ENCODE data around the gene MME.

The MME gene

GRCh38 chr3:155079746-155080487, at the start of gene MME:
MME (plus strand) TSS chr3:155080319; CDS start chr3:155084168, 3,849 bp downstream.
- DNase-seq: no peak

- no peak for DNase-seq
Observed at GRCh38 chr3:155031186-155031585, 48.9 kb upstream of the MME start.

DNA sequence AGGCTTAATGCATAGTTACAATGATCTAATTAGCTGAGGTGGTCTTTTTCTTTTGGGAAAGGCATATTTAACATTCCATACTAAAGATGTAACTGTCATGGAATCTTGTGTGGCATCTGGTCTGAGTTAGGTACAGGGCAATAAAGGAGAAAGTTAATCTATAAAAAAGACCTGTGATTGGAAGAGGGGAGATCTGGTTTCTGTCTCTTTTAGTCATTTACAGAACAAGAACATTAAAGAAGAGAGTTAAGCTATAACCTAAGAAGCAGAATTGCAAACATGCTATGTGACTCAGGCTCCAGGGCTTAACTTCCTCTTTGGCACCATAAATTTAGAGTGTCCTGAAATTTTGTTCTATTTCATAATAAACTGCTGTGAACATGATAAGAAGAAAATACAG, 47.2 kb upstream of the MME start:
- no peak for DNase-seq

GRCh38 chr3:155034786-155035185, 45.3 kb upstream of the MME start:
- DNase-seq: no peak

- DNase-seq: no peak
Observed at GRCh38 chr3:155035553-155035952, 44.6 kb upstream of the MME start.

- no peak for DNase-seq
Observed at GRCh38 chr3:155037508-155038202, 42.5 kb upstream of the MME start.

GRCh38 chr3:155038203-155038554, 41.9 kb upstream of the MME start:
- DNase-seq: no peak

- no peak for DNase-seq
Observed at GRCh38 chr3:155046935-155047334, 33.2 kb upstream of the MME start.

DNA sequence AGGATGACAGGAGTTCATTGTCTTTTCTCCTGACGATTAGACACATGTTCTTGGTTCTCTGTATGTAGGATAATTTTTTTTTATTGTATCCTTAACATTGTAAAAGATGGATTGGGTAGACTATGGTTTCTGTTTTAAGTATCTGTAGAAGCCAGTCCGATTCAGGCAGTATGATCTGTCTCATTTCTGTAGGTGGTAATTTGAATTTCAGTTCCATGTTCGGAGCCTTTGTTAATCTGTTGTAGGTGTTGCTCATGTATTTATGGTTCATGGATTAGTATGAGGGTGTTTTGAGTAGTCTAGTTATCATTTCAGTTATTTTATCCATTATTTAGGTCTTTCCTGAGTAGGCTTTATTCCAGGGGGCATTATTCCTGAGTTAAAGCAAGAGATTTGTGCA, 32.4 kb upstream of the MME start:
- no peak for DNase-seq

DNA sequence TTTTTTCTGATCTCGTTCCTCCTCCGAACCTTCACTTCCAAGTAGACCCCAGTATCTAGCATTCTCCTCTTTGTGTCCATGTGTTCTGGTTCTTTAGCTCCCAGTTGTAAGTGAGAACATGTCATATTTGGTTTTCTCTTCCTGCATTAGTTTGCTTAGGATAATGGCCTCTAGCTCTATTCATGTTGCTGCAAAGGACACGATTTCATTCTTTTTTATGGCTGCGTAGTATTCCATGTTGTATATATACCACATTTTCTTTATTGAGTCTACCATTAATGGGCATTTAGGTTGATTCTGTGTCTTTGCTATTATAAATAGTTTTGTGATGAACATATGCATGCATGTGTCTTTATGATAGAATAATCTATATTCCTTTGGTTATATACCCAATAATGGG, 30.2 kb upstream of the MME start:
- DNase-seq: no peak

DNA sequence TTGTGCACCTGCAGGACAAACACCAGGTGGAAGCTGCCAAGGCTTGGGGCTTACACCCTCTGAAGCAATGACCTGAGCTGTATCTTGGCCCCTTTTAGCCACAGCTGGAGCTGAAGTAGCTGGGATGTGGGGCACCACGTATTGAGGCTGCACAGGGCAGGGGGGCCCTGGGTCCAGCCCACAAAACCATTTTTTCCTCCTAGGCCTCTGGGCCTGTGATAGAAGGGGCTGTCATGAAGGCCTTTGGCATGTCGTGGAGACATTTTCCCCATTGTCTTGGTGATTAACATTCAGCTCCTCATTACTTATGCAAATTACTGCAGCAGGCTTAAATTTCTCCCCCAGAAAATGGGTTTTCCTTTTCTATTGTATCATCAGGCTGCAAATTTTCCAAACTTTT, 27.6 kb upstream of the MME start:
- DNase-seq: no peak

GRCh38 chr3:155053756-155054155, 26.4 kb upstream of the MME start:
- DNase-seq: no peak

DNA sequence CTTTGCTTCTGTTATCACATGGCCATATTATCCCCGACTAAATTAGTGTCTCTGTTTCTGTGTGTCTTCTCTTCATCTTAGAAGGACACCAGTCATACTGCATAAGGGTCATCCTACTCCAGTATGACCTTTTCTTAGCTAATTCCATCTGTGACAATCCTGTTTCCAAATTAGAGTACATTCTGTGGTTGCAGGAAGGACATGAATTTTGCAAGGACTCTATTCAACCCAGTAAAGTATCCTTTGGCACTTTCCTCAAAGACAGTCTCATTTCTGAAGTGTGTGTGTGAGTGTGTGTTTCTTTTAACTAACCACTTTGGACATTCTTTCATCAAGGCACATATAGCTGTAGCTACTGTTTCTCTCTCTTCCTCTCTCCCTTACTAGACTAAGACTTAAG, 15.2 kb upstream of the MME start:
- DNase-seq: no peak

DNA sequence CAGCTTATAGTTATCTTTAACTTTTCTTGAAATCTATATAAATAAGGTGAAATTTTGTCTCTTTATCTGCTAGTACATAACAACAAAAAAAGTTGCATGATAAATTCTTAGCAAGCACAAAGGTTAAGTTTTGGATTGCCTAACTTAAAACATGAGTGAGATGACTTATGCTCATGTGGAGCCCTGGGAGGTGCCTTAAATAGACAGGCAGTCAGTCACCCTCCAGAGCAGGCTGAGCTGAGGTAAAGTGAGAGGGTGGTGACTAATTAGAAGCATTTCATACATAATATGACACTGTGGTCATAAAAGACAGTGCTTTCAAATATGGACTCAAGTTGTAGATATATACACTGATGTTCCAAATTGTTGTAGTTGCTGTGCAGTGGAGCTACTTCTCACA, 14.6 kb upstream of the MME start:
- DNase-seq: no peak

DNA sequence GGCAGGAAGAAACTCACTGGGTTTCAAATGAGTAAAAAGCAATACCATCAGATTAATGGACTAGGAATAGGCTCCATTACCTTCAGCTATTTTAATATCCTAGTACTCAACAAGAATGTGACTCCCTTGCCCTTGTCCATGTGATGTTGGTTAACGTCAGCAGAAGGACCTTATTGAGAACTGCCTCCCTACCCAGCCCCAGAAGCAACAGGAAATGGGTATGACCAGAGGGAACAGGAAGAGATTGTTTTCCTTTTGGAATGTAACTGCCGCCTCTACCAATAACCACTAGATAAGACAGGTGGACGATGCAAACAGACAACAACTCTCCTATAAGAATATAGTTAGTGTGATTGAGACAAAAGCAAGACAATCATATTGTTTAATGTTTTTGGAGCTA, 10.4 kb upstream of the MME start:
- no peak for DNase-seq

- no peak for DNase-seq
Observed at GRCh38 chr3:155070316-155070715, 9.8 kb upstream of the MME start.

GRCh38 chr3:155070932-155071387, 9.2 kb upstream of the MME start:
- DNase-seq: no peak

GRCh38 chr3:155075200-155075599, 4.9 kb upstream of the MME start:
- no peak for DNase-seq

DNA sequence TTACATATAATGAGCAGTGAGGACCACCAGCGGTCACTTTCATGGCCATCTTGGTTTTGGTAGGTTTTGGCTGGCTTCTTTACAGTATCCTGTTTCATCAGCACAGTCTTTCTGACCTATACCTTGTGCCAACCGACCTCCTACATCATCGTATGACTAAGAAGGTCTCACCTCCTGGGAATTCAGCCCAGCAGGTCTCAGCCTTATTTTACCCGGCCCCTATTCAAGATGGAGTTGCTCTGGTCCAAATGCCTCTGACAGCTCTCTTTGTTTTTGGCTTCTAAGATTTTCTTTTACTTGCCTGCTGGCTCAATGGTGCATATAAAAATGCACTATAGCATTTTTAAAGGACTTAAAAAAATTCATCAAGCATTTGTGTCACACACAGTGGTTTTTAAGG, 3.2 kb upstream of the MME start:
- no peak for DNase-seq

- DNase-seq: no peak
Observed at GRCh38 chr3:155078711-155079467, 1.2 kb upstream of the MME start.

GRCh38 chr3:155079468-155079745, 712 bp upstream of the MME start:
- DNase-seq: no peak

DNA sequence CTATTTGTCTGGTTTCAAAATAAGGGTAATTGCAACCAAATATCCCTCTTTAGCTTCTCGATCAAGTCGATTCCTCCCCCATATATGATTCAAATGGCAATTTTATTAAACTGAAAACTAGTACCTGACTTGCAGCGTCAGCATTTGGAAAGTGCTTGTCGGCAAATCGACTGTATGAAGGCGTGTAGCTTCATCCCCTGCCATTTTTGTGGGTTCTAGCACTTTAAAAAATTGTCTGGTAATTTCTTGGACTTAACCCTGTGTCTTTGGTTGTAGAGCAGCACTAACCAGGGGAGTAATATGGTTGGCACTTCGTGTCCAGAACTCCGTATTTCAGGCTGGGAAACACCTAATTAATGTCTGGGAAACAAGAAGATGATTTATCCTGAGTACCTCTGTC, 573 bp downstream of the MME start:
- no peak for DNase-seq

GRCh38 chr3:155083313-155083905, 3.3 kb downstream of the MME start:
- DNase-seq: no peak

- no peak for DNase-seq
Observed at GRCh38 chr3:155084567-155084966, 4.4 kb downstream of the MME start.

Measured in hippocampal formation (tissue), 2 donors.